Measurements from ENCODE around the gene ADARB1.

DNA sequence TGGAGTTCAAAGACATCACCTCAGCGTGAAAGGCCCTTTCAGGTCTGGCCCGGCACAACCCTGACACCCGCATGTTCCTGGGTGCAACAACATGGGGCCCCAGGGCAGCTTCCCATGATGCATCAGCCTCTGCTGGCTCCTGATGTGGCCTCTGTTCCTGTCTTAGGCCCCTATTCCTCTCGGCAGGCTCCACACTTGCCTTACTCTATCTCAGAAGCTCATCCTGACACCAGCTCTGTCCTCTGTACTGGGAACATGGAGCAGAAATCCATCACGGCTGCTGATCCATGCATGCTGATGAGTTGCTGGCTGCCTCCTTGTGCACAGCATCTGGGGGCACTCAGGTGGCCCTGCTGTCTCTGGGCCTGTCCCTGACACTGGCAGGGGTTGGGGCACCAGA is 74.6 kb downstream of the ADARB1 start:
- TF ChIP-seq, protein P1, sequence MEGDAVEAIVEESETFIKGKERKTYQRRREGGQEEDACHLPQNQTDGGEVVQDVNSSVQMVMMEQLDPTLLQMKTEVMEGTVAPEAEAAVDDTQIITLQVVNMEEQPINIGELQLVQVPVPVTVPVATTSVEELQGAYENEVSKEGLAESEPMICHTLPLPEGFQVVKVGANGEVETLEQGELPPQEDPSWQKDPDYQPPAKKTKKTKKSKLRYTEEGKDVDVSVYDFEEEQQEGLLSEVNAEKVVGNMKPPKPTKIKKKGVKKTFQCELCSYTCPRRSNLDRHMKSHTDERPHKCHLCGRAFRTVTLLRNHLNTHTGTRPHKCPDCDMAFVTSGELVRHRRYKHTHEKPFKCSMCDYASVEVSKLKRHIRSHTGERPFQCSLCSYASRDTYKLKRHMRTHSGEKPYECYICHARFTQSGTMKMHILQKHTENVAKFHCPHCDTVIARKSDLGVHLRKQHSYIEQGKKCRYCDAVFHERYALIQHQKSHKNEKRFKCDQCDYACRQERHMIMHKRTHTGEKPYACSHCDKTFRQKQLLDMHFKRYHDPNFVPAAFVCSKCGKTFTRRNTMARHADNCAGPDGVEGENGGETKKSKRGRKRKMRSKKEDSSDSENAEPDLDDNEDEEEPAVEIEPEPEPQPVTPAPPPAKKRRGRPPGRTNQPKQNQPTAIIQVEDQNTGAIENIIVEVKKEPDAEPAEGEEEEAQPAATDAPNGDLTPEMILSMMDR (conservative IDR thresholded peaks at IDR 0.05), result no peak
- TF ChIP-seq EZH2 (IDR thresholded peaks at IDR 0.05; ENCODE audit: low read depth), result no peak
